ENCODE measurements around the gene S100G.

Gene S100G

DNA sequence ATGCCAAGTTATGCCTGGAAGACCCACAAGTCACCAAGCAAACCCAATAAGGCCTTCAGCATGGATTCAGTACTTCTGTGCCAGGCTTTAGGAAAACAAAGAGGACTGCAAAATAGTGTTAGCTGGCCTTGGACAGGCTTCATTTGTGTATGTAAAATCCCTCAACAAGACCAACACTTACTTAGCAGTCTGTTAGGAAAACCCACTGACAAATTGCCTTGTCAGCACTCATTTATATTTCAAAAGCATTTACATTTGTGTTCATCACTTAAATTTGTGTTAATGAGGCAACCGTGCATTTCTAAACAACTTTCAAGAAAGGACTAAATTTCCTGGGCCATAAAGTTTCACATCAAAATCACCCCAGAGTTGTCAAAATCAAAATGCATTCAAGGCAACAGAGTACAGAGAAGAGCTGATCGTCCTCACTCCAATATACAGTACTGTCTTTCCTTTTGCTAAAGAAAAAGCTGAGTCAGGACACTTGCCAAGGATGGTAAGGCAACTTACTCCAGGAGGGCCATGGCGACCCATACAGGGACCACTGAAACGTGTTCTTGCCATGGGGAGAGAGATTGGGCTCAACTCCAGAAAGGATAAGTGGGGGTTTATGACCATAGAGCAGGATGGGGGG, 1.6 kb downstream of the S100G start:
- DNase-seq, result no peak

DNA sequence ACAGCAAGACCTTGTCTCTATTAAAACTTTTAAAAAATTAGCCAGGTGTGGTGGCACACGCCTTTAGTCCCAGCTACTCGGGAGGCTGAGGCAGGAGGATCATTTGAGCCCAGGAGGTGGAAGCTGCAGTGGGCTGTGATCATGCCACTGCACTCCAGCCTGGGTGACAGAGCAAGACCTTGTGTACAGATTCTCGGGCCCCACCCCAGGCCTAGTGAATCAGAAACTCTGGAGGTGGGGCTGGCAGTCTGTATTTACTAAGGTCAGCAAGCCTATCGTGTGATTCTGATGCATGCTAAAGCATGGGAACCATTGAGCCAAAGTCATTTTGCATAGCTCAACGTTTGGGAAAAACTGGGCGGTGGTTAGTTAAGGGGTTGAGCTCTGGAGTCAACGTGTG, 3.5 kb downstream of the S100G start:
- no peak for DNase-seq

- DNase-seq, result no peak
Measured at GRCh38 chrX:16654093-16654492, 4.1 kb downstream of the S100G start.

GRCh38 chrX:16658284-16658683, 8.3 kb downstream of the S100G start:
- no peak for DNase-seq

- no peak for DNase-seq
Measured at GRCh38 chrX:16659321-16659720, 9.4 kb downstream of the S100G start.

- DNase-seq, result no peak
Measured at GRCh38 chrX:16661495-16661894, 11.5 kb downstream of the S100G start.

DNA sequence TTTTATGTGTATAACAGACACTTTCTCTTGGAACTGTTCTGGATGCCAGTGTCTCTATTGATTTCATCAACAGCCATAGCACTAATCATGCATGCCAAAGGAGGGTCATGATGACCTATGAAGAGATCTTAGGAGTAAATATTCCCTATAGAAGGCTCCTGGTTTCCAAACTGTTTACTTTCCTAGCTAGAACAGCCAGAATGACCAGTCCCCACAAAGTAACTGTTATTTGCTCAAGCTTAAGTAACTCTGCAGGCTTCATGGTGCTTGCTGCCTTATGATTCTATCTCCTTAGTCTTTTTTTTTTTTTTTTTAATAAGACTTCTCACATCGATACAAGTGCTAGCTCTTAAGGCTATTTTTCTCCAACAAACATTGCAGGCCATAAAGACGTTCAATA, 12.4 kb downstream of the S100G start:
- DNase-seq, result no peak

- no peak for DNase-seq
Measured at GRCh38 chrX:16664074-16664473, 14.1 kb downstream of the S100G start.

GRCh38 chrX:16664626-16665025, 14.7 kb downstream of the S100G start:
- DNase-seq, result no peak

DNA sequence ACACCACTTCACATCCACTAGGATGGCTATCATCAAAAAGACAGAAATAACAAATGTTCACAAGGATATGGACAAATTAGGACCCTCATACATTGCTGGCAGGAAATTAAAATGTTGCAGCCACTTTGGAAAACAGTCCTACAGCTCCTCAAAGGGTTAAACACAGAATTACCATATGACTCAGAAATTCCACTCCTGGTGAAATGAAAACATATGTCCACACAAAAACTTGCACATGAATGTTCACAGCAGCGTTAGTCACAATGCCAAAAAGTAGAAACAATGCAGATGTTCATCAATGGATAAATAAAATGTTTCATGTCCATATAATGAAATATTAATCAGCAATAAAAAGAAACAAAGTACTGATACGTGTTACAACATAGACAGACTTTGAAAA, 15.1 kb downstream of the S100G start:
- no peak for DNase-seq

GRCh38 chrX:16666541-16666940, 16.6 kb downstream of the S100G start:
- DNase-seq, result peak; percentile 3 to 19

DNA sequence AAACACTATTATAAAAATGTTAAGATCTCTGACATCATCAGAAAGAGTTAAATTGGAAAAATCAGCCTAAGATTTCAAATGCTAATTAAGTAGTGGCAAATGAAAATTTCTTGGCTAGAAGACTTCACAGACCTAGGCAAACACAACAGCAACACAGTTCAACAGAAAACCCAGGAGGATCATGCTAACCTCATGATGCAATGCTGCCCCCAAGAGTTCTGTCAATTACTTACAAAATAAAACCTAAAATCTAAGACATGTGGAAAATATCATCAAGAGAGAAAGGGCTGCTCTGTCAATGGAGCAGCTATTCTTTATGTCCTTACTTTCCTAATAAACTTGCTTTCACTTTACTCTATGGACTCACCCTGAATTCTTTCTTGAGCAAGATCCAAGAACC, 21.0 kb downstream of the S100G start:
- DNase-seq, result peak; percentile 4 to 42

DNA sequence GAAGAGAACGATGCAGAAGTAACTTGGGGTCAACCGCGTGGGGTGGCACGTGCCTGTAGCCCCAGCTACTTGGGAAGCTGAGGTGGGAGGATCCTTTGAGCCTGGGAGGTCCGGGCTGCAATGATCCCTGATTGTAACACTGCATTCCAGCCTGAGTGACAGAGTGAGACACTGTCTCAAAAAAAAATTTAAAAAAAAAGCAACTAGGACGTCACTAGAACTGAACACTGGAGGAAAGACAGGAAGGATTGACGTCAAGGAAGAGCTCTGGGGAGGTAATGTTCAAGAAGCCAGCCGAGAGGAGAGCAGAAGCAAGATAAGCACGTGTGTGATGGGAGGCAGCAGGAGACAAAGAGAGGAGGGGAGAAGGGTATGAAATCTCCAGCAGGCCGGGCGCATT, 28.7 kb downstream of the S100G start:
- DNase-seq, result no peak

GRCh38 chrX:16683007-16683664, 33.2 kb downstream of the S100G start:
- no peak for DNase-seq

DNA sequence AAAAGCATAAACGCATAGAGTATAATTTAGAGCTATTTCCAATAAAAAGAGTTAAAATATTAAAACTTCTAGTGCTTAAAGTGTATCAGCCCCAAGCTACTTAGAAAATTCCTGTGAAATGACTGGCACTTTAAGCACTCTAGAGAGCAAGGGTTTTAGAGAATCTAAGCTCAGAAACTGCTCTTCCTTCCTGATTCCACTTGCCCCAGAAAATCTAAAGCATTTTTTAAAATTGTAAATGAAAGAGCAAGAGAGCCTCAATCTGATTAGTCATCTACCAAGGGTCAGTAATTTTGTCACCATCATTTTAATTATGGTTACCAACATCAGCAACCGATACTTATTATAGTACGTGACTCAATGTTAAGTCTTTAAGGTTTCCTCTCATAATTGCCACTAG, 37.6 kb downstream of the S100G start:
- no peak for DNase-seq

DNA sequence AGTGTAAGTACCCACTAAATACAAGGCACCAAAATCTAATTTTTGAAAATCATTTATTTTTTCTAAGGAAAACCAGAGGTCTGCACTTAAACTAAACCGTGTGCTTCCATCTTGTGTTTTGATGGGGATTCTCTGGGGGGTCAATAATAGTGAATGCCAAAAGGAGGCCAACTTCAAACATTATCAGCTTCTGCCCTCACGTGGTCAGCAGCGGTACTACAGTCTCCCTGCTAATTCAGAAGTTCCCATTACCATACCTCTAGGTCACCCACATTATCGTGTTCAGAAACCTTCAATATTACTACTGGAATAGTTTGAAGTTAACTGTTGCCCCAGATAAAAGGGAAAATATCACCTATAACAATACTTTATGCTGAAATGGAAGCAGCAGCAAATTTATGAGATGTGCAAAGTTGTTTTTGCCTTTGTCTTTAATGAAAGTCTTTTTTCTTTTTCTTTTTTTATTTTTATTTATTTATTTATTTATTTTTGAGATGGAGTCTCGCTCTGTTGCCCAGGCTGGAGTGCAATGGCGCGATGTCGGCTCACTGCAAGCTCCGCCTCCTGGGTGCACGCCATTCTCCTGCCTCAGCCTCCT, 45.2 kb downstream of the S100G start:
- peak in 1 of 2 donors; percentile 41 for DNase-seq

DNA sequence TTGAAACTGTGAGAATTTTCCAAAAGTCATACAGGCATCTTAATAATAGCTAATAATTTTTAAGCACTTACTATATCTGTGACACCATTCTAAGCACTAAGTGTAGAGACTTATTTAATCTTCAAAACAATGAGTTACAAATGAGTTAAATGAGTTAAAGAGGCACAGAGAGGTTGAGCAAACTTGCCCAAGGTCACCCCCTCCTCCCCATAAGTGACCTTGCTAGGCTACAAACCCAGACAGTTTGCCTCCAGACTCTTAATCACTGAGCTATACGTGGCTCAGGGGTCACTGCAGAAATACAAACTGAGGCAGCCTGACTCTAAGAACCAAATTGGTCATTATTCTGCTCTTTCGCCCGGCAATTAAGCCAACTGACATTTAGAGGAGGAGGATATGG, 47.0 kb downstream of the S100G start:
- no peak for DNase-seq

GRCh38 chrX:16699389-16699788, 49.4 kb downstream of the S100G start:
- no peak for DNase-seq

DNA sequence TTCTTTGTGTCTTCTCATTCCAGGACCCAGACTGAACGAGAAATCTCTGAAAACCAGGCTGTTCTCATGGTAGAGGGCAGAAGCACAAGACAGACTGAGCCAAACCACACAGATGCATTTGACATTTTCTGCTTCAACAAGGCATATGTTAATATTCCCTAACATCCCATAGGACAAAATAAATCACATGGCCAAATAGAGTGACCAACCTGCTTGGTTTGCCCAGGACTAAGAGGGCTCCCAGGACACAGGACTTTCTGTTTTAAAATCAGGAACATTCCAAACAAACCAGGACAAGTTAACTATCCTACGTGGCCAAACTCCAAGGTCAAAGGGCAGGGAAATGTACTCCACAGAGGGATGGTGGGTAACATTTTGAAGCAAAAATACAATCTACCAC, 50.8 kb downstream of the S100G start:
- no peak for DNase-seq

DNA sequence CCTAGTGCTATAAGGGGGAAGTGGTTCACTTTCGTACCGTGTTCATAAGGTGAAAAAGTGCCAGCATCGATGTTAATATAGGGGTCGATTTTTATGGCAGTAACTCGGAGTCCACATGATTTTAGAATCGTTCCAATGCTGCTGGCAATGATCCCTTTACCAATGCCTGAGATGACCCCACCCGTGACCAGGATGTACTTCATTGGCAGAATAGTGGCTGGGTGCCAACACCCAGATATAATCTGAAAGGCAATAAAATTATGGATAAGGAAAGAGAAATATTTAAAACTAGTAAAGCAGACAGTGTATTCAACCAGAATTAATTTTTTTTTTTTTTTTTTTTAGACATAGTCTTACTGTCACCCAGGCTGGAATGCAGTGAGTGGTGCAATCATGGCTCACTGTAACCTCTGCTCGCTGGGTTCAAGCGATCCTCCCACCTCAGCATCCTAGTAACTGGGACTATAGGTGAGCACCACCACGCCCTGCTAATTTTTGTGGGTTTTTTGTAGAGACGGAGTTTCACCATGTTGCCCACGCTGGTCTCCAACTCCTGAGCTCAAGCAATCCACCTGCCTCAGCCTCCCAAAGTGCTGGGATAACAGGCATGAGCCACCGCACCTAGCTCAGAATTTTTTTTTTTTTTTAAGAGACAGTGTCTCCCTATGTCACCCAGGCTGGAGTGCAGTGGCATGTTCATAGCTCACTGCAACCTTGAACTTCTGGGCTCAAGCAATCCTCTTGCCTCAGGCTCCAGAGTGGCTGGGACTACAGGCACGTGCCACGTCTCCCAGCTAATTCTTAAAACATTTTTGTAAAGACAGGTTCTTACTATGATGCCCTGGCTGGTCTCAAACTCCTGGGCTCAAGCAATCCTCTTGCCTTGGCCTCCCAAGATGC, 53.0 kb downstream of the S100G start:
- no peak for DNase-seq
